Caco-2 (cell line): Measurements from ENCODE around the gene MATN4. TPM values are rescaled to one million over a fixed set of nuclear protein-coding genes. Genes with fewer than 3 reads are reported as not detected.

Experiments
- BruUV-seq: library from RNA; stranded (reverse); fragments of 400-500 nt; replicated peaks from 2 replicates; lab custom pipeline; 2021; lab: Mats Ljungman, UMichigan
- CTCF ChIA-PET: fragments of 300-600 bp; sonication (Branson Sonifier 250); formaldehyde crosslinking; loops from one replicate; lab custom pipeline; 2022; ENCODE audit warnings: antibody characterized with exemption; lab: Charles Lee
- POLR2A ChIA-PET: fragments of 300-600 bp; sonication (Branson Sonifier 250); formaldehyde crosslinking; loops from one replicate; lab custom pipeline; 2022; ENCODE audit warnings: antibody characterized with exemption; lab: Charles Lee
- DNase-seq, 2 experiments: peaks; one replicate each; pipeline versions ENCODE4 v3.0.0 to v3.0.0-alpha.2; 2020 to 2022
- H3K27me3 ChIP-seq: replicated peaks from 2 replicates; pipeline ENCODE4 v1.6.0; 2011; ENCODE audit warnings: low read length; ENCODE audit not compliant: control insufficient read depth, insufficient read depth
- H3K36me3 ChIP-seq: 2 replicates; pipeline ENCODE4 v1.5.1; 2011; ENCODE audit warnings: low read length; ENCODE audit not compliant: control insufficient read depth, insufficient read depth
- H3K4me1 ChIP-seq: fragments of 250-450 bp; sonication (Bioruptor Pico); 2 replicates; pipeline ENCODE4 v1.5.1; 2020; ENCODE audit warnings: mild to moderate bottlenecking
- H3K4me3 ChIP-seq: 2 replicates; pipeline ENCODE4 v1.5.1; 2011; ENCODE audit warnings: low read depth, mild to moderate bottlenecking, control low read depth, low read length
- H3K9me3 ChIP-seq: fragments of 250-450 bp; sonication (Bioruptor Pico); 2 replicates; pipeline ENCODE4 v1.5.1; 2020; ENCODE audit warnings: mild to moderate bottlenecking, moderate library complexity
- H3K27ac Mint-ChIP-seq: one replicate; pipeline ENCODE4 v1.8.0; 2022; ENCODE audit warnings: mixed read lengths; ENCODE audit not compliant: unreplicated experiment
- H3K27me3 Mint-ChIP-seq: one replicate; pipeline ENCODE4 v1.8.0; 2022; ENCODE audit warnings: mixed read lengths; ENCODE audit not compliant: insufficient read depth, unreplicated experiment
- H3K36me3 Mint-ChIP-seq: one replicate; pipeline ENCODE4 v1.8.0; 2022; ENCODE audit warnings: mild to moderate bottlenecking, mixed read lengths; ENCODE audit not compliant: insufficient read depth, unreplicated experiment
- H3K4me1 Mint-ChIP-seq: one replicate; pipeline ENCODE4 v1.8.0; 2022; ENCODE audit warnings: low read depth, mixed read lengths; ENCODE audit not compliant: unreplicated experiment
- H3K4me3 Mint-ChIP-seq: one replicate; pipeline ENCODE4 v1.8.0; 2022; ENCODE audit warnings: mild to moderate bottlenecking, moderate library complexity, mixed read lengths; ENCODE audit not compliant: unreplicated experiment
- H3K9me3 Mint-ChIP-seq: one replicate; pipeline ENCODE4 v1.8.0; 2022; ENCODE audit warnings: mixed read lengths; ENCODE audit not compliant: unreplicated experiment
- intact Hi-C: fragments of 100-400 bp; cut with micrococcal nuclease; formaldehyde crosslinking; loops from one replicate; pipeline ENCODE4 v1.10.0; 2022; ENCODE audit not compliant: unreplicated experiment
- total RNA-seq: library from RNA; stranded (reverse); gene quantifications from 2 replicates; pipeline ENCODE4 v1.2.3, GENCODE V29; 2022
- TF ChIP-seq, protein P1 (sequence below), 2 experiments: fragments of 200-600 bp in 1 of 2; IDR thresholded peaks; 1 replicate in 1 of 2; 2 replicates in 1 of 2; pipeline versions ENCODE4 v1.5.1 to v1.8.0; 2011 to 2022; ENCODE audit warnings: antibody characterized with exemption in 1 of 2, control low read depth in 1 of 2, inconsistent platforms in 1 of 2, low read depth in 1 of 2, low read length in 1 of 2, mild to moderate bottlenecking in 1 of 2, moderate library complexity in 1 of 2; ENCODE audit not compliant: insufficient read depth in 1 of 2, severe bottlenecking in 1 of 2, unreplicated experiment in 1 of 2

MATN4 gene
- total RNA-seq, 1 experiment from 2014 or later, result not detected

DNA sequence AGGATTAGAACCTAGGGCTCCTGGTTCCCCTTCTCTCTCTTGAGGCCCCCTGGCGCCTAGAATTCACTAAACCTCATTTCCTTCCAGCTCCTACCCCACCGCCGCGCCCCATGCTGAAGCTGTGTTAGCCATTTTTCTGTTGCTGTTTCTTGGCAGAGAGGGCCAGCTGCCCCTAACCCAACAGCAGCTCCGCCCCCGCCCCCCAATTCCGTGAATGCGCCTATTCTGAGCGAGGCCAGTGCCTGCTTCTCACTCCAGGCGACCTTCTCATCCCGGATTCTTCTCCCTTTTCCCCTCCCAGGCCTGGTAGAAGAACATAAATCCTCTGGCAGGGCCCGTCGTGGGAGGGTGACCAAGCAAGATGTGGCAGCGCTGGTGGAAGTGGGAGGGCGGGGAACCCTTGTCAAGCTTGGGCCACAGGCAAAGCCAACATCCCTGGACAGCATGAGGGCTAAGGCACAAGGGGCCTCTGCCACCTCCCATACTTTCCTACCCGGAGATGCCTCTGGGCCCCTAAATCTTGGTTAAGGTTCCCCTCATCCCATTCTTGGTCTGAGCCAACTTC lies 941 bp downstream of the MATN4 start:
- BruUV-seq, result no TSS peak
- no peak overlapping the region for H3K4me3 Mint-ChIP-seq
- POLR2A ChIA-PET, result no interaction called here
- H3K36me3 ChIP-seq, result no peaks in the 10 kb centered on the region
- H3K27ac Mint-ChIP-seq, result no peak overlapping the region
- H3K36me3 Mint-ChIP-seq, result no peaks in the 10 kb centered on the region
- no peaks in the 10 kb centered on the region for H3K9me3 Mint-ChIP-seq
- CTCF ChIA-PET, result no interaction called here
- no peaks in the 10 kb centered on the region for H3K27me3 ChIP-seq
- no peak overlapping the region for H3K4me3 ChIP-seq
- intact Hi-C loops, result no loop called here
- no peak for DNase-seq
- H3K4me1 Mint-ChIP-seq, result peaks cover 8% of the 10 kb centered on the region
- TF ChIP-seq, protein P1, sequence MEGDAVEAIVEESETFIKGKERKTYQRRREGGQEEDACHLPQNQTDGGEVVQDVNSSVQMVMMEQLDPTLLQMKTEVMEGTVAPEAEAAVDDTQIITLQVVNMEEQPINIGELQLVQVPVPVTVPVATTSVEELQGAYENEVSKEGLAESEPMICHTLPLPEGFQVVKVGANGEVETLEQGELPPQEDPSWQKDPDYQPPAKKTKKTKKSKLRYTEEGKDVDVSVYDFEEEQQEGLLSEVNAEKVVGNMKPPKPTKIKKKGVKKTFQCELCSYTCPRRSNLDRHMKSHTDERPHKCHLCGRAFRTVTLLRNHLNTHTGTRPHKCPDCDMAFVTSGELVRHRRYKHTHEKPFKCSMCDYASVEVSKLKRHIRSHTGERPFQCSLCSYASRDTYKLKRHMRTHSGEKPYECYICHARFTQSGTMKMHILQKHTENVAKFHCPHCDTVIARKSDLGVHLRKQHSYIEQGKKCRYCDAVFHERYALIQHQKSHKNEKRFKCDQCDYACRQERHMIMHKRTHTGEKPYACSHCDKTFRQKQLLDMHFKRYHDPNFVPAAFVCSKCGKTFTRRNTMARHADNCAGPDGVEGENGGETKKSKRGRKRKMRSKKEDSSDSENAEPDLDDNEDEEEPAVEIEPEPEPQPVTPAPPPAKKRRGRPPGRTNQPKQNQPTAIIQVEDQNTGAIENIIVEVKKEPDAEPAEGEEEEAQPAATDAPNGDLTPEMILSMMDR (IDR thresholded peaks at IDR 0.05; ENCODE audit: insufficient read depth in 1 of 2, low read depth in 1 of 2, low read length in 1 of 2, severe bottlenecking in 1 of 2, unreplicated experiment in 1 of 2), result no peak
- peaks cover 3% of the 10 kb centered on the region for H3K27me3 Mint-ChIP-seq
- no peaks in the 10 kb centered on the region for H3K4me1 ChIP-seq
- no peaks in the 10 kb centered on the region for H3K9me3 ChIP-seq

DNA sequence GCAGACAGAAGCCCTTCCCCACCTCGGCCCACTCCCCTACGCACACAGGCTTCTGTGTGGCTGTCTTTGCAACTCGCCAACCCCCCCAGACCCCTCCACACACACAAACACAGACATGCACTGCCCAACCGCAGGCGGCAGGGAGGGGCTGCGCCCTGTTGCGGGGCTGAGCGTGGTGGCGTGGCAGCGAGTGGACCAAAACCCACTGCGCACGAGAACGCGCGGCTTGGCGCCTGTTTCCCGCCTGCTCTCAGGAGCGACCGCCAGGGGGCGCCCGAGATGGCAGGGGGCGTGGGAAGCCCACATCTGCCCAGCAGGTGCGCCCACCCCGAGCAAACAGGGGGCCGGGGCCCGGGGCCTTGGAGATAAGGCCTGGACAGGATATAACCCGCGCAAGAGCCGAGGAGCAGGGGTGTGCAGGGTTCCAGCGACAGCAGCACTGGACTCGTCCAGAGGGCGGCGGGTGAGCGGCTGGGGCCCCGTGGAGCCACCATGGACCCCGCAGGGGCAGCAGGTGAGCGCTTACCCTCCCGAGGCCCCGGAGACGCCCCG lies 1.6 kb downstream of the MATN4 start, which contains the start of gene RBPJL:
RBPJL (plus strand) TSS at position 410 of the 552 bp plus-strand sequence; CDS start at position 493, 83 bp downstream.
- peaks cover 3% of the 10 kb centered on the region for H3K27me3 Mint-ChIP-seq
- peaks cover 8% of the 10 kb centered on the region for H3K4me1 Mint-ChIP-seq
- no TSS peak for BruUV-seq
- DNase-seq, result peak in 1 of 2 experiments; percentile 55
- intact Hi-C loops, result no loop called here
- CTCF ChIA-PET, result no interaction called here
- H3K4me3 ChIP-seq, result no peak within 1 kb of the TSS
- no peaks in the 10 kb centered on the region for H3K27me3 ChIP-seq
- H3K4me1 ChIP-seq, result no peaks in the 10 kb centered on the region
- H3K9me3 Mint-ChIP-seq, result no peaks in the 10 kb centered on the region
- no peak within 1 kb of the TSS for H3K27ac Mint-ChIP-seq
- no peak within 1 kb of the TSS for H3K4me3 Mint-ChIP-seq
- no peaks in the 10 kb centered on the region for H3K9me3 ChIP-seq
- POLR2A ChIA-PET, result no interaction called here
- no peaks in the 10 kb centered on the region for H3K36me3 Mint-ChIP-seq
- TF ChIP-seq, protein P1 (IDR thresholded peaks at IDR 0.05; ENCODE audit: insufficient read depth in 1 of 2, low read depth in 1 of 2, low read length in 1 of 2, severe bottlenecking in 1 of 2, unreplicated experiment in 1 of 2), result peak; percentile 77 to 98
- H3K36me3 ChIP-seq, result no peaks in the 10 kb centered on the region

GRCh38 chr20:45305262-45305661 lies 2.8 kb downstream of the MATN4 start:
- H3K9me3 Mint-ChIP-seq, result no peaks in the 10 kb centered on the region
- H3K27me3 Mint-ChIP-seq, result peaks cover 3% of the 10 kb centered on the region
- no peak overlapping the region for H3K4me3 ChIP-seq
- H3K27me3 ChIP-seq, result no peaks in the 10 kb centered on the region
- H3K4me1 Mint-ChIP-seq, result no peaks in the 10 kb centered on the region
- CTCF ChIA-PET, result interaction anchor here (0.6 to 5.8 kb wide), 8 partner anchors 8 to 508 kb away, joined by 3 to 59 read pairs (median 4); no protein-coding TSS in a partner anchor
- no peak overlapping the region for H3K4me3 Mint-ChIP-seq
- no peaks in the 10 kb centered on the region for H3K36me3 Mint-ChIP-seq
- H3K9me3 ChIP-seq, result no peaks in the 10 kb centered on the region
- POLR2A ChIA-PET, result no interaction called here
- TF ChIP-seq, protein P1 (IDR thresholded peaks at IDR 0.05; ENCODE audit: insufficient read depth in 1 of 2, low read depth in 1 of 2, low read length in 1 of 2, severe bottlenecking in 1 of 2, unreplicated experiment in 1 of 2), result peak in 1 of 2 experiments; percentile 12
- H3K27ac Mint-ChIP-seq, result no peak overlapping the region
- no TSS peak for BruUV-seq
- DNase-seq, result peak in 1 of 2 experiments; percentile 47
- intact Hi-C loops, result no loop called here
- H3K36me3 ChIP-seq, result no peaks in the 10 kb centered on the region
- no peaks in the 10 kb centered on the region for H3K4me1 ChIP-seq
